Ovary (tissue), 9 donors: Measurements from ENCODE around the gene PRMT3. TPM values are rescaled to one million over a fixed set of nuclear protein-coding genes. Genes with fewer than 3 reads are reported as not detected.

ENCODE experiments used
- DNase-seq, 5 donors: peaks; one replicate each; pipeline ENCODE4 v3.0.0-alpha.2; 2019 to 2020
- H3K27ac ChIP-seq, 2 donors: fragments of 200-600 bp; one replicate each; pipeline versions ENCODE4 v1.5.1 to v1.8.0; 2019 to 2022
- H3K27me3 ChIP-seq: fragments of 200-600 bp; one replicate; pipeline ENCODE4 v1.8.0; 2022
- H3K36me3 ChIP-seq: fragments of 200-600 bp; sonication (generic); one replicate; pipeline ENCODE4 v1.5.1; 2019
- H3K4me1 ChIP-seq: one replicate; pipeline ENCODE4 v1.8.1; 2013; ENCODE audit warnings: mild to moderate bottlenecking, moderate library complexity; ENCODE audit not compliant: insufficient read depth
- H3K4me3 ChIP-seq: fragments of 200-600 bp; sonication (generic); one replicate; pipeline ENCODE4 v1.5.1; 2017
- H3K9me3 ChIP-seq, 2 donors: fragments of 200-600 bp in 1 of 2; sonication (generic) in 1 of 2; one replicate each; pipeline versions ENCODE4 v1.5.1 to v1.8.1; 2013 to 2019; ENCODE audit warnings: mild to moderate bottlenecking in 1 of 2, moderate library complexity in 1 of 2
- CTCF ChIP-seq, 3 donors: fragments of 450-650 bp in 2 of 3; fragments of 200-600 bp in 1 of 3; IDR thresholded peaks; one replicate each; pipeline versions ENCODE4 v1.5.1 to v1.8.0; 2016 to 2022; ENCODE audit warnings: antibody characterized with exemption in 3 of 3, mild to moderate bottlenecking in 1 of 3
- EP300 ChIP-seq: sonication (generic); formaldehyde crosslinking; IDR thresholded peaks from one replicate; pipeline ENCODE4 v1.6.1; 2017; ENCODE audit warnings: antibody characterized with exemption
- POLR2A ChIP-seq: fragments of 450-650 bp; IDR thresholded peaks from one replicate; pipeline ENCODE4 v1.6.1; 2017; ENCODE audit warnings: antibody characterized with exemption, mild to moderate bottlenecking, moderate library complexity
- WGBS, 3 donors: extraction: QIAGEN DNeasy Blood & Tissue Kit in 1 of 3; methylation state at CpG; one replicate each; pipeline versions ENCODE4 v1.1.5 to v1.1.7; 2013 to 2017; 5-methylcytosine and 5-hydroxymethylcytosine counted together
- intact Hi-C, 4 donors: fragments of 100-400 bp; cut with DNase I; formaldehyde crosslinking; loops; one replicate each; pipeline versions ENCODE4 v1.11.0 to v1.15.1; 2022 to 2023
- polyA plus RNA-seq, 2 donors: library from polyadenylated mRNA; stranded (reverse); fragments of 200-250 nt in 1 of 2; fragments of 350-450 nt in 1 of 2; fragmentation: Illumina TruSeq in 1 of 2; extraction: RNeasy Lipid Tissue Mini Kit (QIAGEN cat#74804) in 1 of 2; gene quantifications; one replicate each; pipeline ENCODE4 v1.2.3, GENCODE V29; 2013 to 2014
- total RNA-seq, 7 donors: library from RNA; depleted of rRNA in 2 of 7; stranded (reverse); fragments of >200 nt in 2 of 7; fragmentation: NEBNext Ultra II Directional in 3 of 7; extraction: Animal tissue kit (Norgen Biotek cat#: 25700) in 3 of 7; gene quantifications; one replicate each; pipeline versions ENCODE4 v1.1.0 to v1.2.4, GENCODE V29; 2016 to 2023
- donor health status: DM: no; HTN: no; CAD: no; lungs with moderate emphysema.
- donor health status: DM: no; HTN: no; CAD: no.
- donor health status: Bipolar disorder and iron deficiency.
- donor health status: DM: yes; HTN: yes; CAD: no.
- donor health status: DM: no; HTN: no; CAD: no.
- donor health status: DM: yes; HTN: yes; CAD: no.

The PRMT3 gene
- total and polyA plus RNA-seq, 9 donors: 8.5 to 21.2 (median 14.8) TPM

GRCh38 chr11:20421946-20422345 is 34.4 kb downstream of the PRMT3 start:
- DNase-seq: no peak
- Histone ChIP-seq H3K27me3 (no peaks in the 10 kb centered on the region), H3K27ac (no peak overlapping the region), H3K9me3 (no peaks in the 10 kb centered on the region), H3K36me3 (no peaks in the 10 kb centered on the region), H3K4me3 (no peak overlapping the region), H3K4me1 (no peaks in the 10 kb centered on the region)
- intact Hi-C loops: no loop called here
- TF ChIP-seq POLR2A: no peak
- TF ChIP-seq EP300: no peak
- no peak for TF ChIP-seq CTCF (IDR thresholded peaks at IDR 0.05)
- whole genome bisulfite sequencing, 3 donors: 47 to 99% (median 98%) methylated on average over 2 of the region's 2 CpGs

GRCh38 chr11:20429216-20429615 is 41.7 kb downstream of the PRMT3 start:
- H3K27me3 ChIP-seq: no peaks in the 10 kb centered on the region
- DNase-seq: no peak
- no peak for TF ChIP-seq CTCF (IDR thresholded peaks at IDR 0.05)
- TF ChIP-seq POLR2A: no peak
- TF ChIP-seq EP300: no peak
- WGBS, 3 donors: 90 to 95% (median 91%) methylated on average over 5 of the region's 5 CpGs
- intact Hi-C loops: no loop called here
- no peaks in the 10 kb centered on the region for H3K36me3 ChIP-seq
- H3K4me3 ChIP-seq: no peak overlapping the region
- no peak overlapping the region for H3K27ac ChIP-seq
- no peaks in the 10 kb centered on the region for H3K4me1 ChIP-seq
- H3K9me3 ChIP-seq: no peaks in the 10 kb centered on the region

GRCh38 chr11:20438637-20439036 is 51.1 kb downstream of the PRMT3 start:
- H3K9me3 ChIP-seq: no peaks in the 10 kb centered on the region
- DNase-seq: no peak
- no peaks in the 10 kb centered on the region for H3K36me3 ChIP-seq
- no peak overlapping the region for H3K27ac ChIP-seq
- H3K4me3 ChIP-seq: no peak overlapping the region
- no peaks in the 10 kb centered on the region for H3K4me1 ChIP-seq
- intact Hi-C loops: no loop called here
- no peaks in the 10 kb centered on the region for H3K27me3 ChIP-seq
- no peak for TF ChIP-seq POLR2A
- no peak for TF ChIP-seq CTCF (IDR thresholded peaks at IDR 0.05)
- no peak for TF ChIP-seq EP300
- 93 to 97% (median 94%) methylated on average over 2 of the region's 2 CpGs for WGBS, 3 donors

- Histone ChIP-seq H3K27me3 (no peaks in the 10 kb centered on the region), H3K4me1 (no peaks in the 10 kb centered on the region), H3K36me3 (no peaks in the 10 kb centered on the region), H3K4me3 (no peak overlapping the region), H3K9me3 (no peaks in the 10 kb centered on the region), H3K27ac (no peak overlapping the region)
- DNase-seq: no peak
- 76 to 88% (median 85%) methylated on average over 3 of the region's 3 CpGs for WGBS, 3 donors
- TF ChIP-seq EP300: no peak
- intact Hi-C loops: no loop called here
Observed at GRCh38 chr11:20443596-20443995, 56.1 kb downstream of the PRMT3 start.

- no peaks in the 10 kb centered on the region for H3K27me3 ChIP-seq
- TF ChIP-seq EP300: no peak
- TF ChIP-seq CTCF (IDR thresholded peaks at IDR 0.05): no peak
- no peak for TF ChIP-seq POLR2A
- DNase-seq: no peak
- intact Hi-C loops: no loop called here
- no peak overlapping the region for H3K27ac ChIP-seq
- no peaks in the 10 kb centered on the region for H3K9me3 ChIP-seq
- H3K4me1 ChIP-seq: no peaks in the 10 kb centered on the region
- 93 to 98% (median 95%) methylated on average over 1 of the region's 1 CpG for WGBS, 3 donors
- H3K4me3 ChIP-seq: no peak overlapping the region
- no peaks in the 10 kb centered on the region for H3K36me3 ChIP-seq
Observed at GRCh38 chr11:20444535-20444934, 57.0 kb downstream of the PRMT3 start.
